DND-41 (cell line): ENCODE measurements around the gene XXYLT1.

Experiments
- CTCF ChIP-seq: IDR thresholded peaks from 2 replicates; pipeline ENCODE4 v1.5.1; 2012; ENCODE audit warnings: borderline replicate concordance, low read length, moderate library complexity, mild to moderate bottlenecking; ENCODE audit not compliant: poor library complexity, severe bottlenecking; ENCODE audit errors: extremely low read depth
- EZH2 ChIP-seq: IDR thresholded peaks from 3 replicates; pipeline ENCODE4 v1.6.1; 2012; ENCODE audit warnings: borderline replicate concordance, low read depth, mild to moderate bottlenecking, moderate library complexity, low read length, inconsistent platforms; ENCODE audit not compliant: severe bottlenecking

GRCh38 chr3:195270079-195270816 lies 711 bp downstream of the XXYLT1 start:
- TF ChIP-seq CTCF = no peak
- no peak for TF ChIP-seq EZH2
